ENCODE results near the gene CNTNAP5.

The CNTNAP5 gene

DNA sequence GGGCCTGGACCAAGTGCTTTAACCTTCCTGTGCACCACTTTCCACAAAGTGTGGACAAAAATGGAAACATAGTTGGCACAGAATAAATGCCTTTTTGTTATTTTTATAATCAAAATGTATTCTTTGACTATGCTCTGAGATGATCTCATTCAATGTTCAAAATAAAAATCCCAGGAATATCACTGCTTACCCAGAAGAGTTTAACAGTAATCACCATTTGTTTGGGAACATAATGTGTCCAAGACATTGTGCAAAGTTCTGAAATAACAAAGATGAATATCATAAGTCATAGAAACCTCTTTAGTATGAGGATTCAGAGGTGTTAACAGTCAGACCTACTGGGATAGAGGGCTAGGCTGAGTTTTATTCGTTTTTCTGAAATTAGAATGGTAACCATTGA is 668.1 kb downstream of the CNTNAP5 start:
- H3K4me3 ChIP-seq (ENCODE audit: low read depth, low read length) = no peak overlapping the region
- no peaks in the 10 kb centered on the region for H3K27me3 ChIP-seq (replicated peaks)
- TF ChIP-seq, protein P1, sequence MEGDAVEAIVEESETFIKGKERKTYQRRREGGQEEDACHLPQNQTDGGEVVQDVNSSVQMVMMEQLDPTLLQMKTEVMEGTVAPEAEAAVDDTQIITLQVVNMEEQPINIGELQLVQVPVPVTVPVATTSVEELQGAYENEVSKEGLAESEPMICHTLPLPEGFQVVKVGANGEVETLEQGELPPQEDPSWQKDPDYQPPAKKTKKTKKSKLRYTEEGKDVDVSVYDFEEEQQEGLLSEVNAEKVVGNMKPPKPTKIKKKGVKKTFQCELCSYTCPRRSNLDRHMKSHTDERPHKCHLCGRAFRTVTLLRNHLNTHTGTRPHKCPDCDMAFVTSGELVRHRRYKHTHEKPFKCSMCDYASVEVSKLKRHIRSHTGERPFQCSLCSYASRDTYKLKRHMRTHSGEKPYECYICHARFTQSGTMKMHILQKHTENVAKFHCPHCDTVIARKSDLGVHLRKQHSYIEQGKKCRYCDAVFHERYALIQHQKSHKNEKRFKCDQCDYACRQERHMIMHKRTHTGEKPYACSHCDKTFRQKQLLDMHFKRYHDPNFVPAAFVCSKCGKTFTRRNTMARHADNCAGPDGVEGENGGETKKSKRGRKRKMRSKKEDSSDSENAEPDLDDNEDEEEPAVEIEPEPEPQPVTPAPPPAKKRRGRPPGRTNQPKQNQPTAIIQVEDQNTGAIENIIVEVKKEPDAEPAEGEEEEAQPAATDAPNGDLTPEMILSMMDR (IDR thresholded peaks at IDR 0.05; ENCODE audit: low read depth, low read length, missing control alignments) = no peak
- in situ Hi-C loops (cut with HindIII; ENCODE audit: low pct_ligation_motif_present, low sequenced_read_pairs) = no loop called here
- no peak overlapping the region for H3K27ac ChIP-seq
- no peak for DNase-seq
- no peaks in the 10 kb centered on the region for H3K36me3 ChIP-seq (replicated peaks)

- in situ Hi-C loops (cut with HindIII; ENCODE audit: low pct_ligation_motif_present, low sequenced_read_pairs) = no loop called here
- TF ChIP-seq, protein P1 (IDR thresholded peaks at IDR 0.05; ENCODE audit: low read depth, low read length, missing control alignments) = no peak
These were observed 674.0 kb downstream of the CNTNAP5 start for GRCh38 chr2:124698979-124699565.

GRCh38 chr2:124702777-124703176 is 677.7 kb downstream of the CNTNAP5 start:
- Histone ChIP-seq H3K27me3 (replicated peaks) (no peaks in the 10 kb centered on the region), H3K27ac (no peak overlapping the region), H3K36me3 (replicated peaks) (no peaks in the 10 kb centered on the region), H3K4me3 (ENCODE audit: low read depth, low read length) (no peak overlapping the region)
- no peak for DNase-seq
- in situ Hi-C loops (cut with HindIII; ENCODE audit: low pct_ligation_motif_present, low sequenced_read_pairs) = no loop called here
- TF ChIP-seq, protein P1 (IDR thresholded peaks at IDR 0.05; ENCODE audit: low read depth, low read length, missing control alignments) = no peak

More at GRCh38 chr2:124698979-124699565, 674.0 kb downstream of the CNTNAP5 start:
- H3K36me3 ChIP-seq (replicated peaks) = no peaks in the 10 kb centered on the region
- DNase-seq = no peak
- H3K27me3 ChIP-seq (replicated peaks) = no peaks in the 10 kb centered on the region
- H3K4me3 ChIP-seq (ENCODE audit: low read depth, low read length) = no peak overlapping the region
- H3K27ac ChIP-seq = no peak overlapping the region

GRCh38 chr2:124704071-124704925 is 679.2 kb downstream of the CNTNAP5 start:
- no peak for DNase-seq
- TF ChIP-seq, protein P1 (IDR thresholded peaks at IDR 0.05; ENCODE audit: low read depth, low read length, missing control alignments) = no peak
- Histone ChIP-seq H3K36me3 (replicated peaks) (no peaks in the 10 kb centered on the region), H3K27me3 (replicated peaks) (no peaks in the 10 kb centered on the region), H3K27ac (no peak overlapping the region), H3K4me3 (ENCODE audit: low read depth, low read length) (no peak overlapping the region)
- in situ Hi-C loops (cut with HindIII; ENCODE audit: low pct_ligation_motif_present, low sequenced_read_pairs) = no loop called here

GRCh38 chr2:124708661-124709060 is 683.6 kb downstream of the CNTNAP5 start:
- DNase-seq = no peak
- TF ChIP-seq, protein P1 (IDR thresholded peaks at IDR 0.05; ENCODE audit: low read depth, low read length, missing control alignments) = no peak
- in situ Hi-C loops (cut with HindIII; ENCODE audit: low pct_ligation_motif_present, low sequenced_read_pairs) = no loop called here

More at GRCh38 chr2:124708661-124709060, 683.6 kb downstream of the CNTNAP5 start:
- Histone ChIP-seq H3K27ac (no peak overlapping the region), H3K4me3 (ENCODE audit: low read depth, low read length) (no peak overlapping the region), H3K27me3 (replicated peaks) (no peaks in the 10 kb centered on the region), H3K36me3 (replicated peaks) (no peaks in the 10 kb centered on the region)

All from brain microvascular endothelial cell (primary cell).